DMS53 treated with DMSO at 0.1 percent for 48 hours (cell line): ENCODE measurements around the gene MGARP.

Experiments
- DNase-seq: peaks from one replicate; lab custom pipeline; 2025; ENCODE audit not compliant: unreplicated experiment; lab: John Stamatoyannopoulos, UW

Gene MGARP

GRCh38 chr4:139245590-139245989, 34.4 kb downstream of the MGARP start:
- no peak for DNase-seq

- DNase-seq, result no peak
These were observed 36.3 kb downstream of the MGARP start for GRCh38 chr4:139243448-139244365.

GRCh38 chr4:139242511-139243051, 37.4 kb downstream of the MGARP start:
- no peak for DNase-seq

GRCh38 chr4:139241784-139242151, 38.3 kb downstream of the MGARP start:
- no peak for DNase-seq

- no peak for DNase-seq
These were observed 38.8 kb downstream of the MGARP start for GRCh38 chr4:139241086-139241783.

- no peak for DNase-seq
These were observed 40.8 kb downstream of the MGARP start for GRCh38 chr4:139239127-139239772.

GRCh38 chr4:139234253-139234652, 45.8 kb downstream of the MGARP start:
- DNase-seq, result no peak

GRCh38 chr4:139229534-139230039, 50.4 kb downstream of the MGARP start:
- peak; percentile 18 for DNase-seq

- no peak for DNase-seq
These were observed 52.2 kb downstream of the MGARP start for GRCh38 chr4:139227729-139228404.

GRCh38 chr4:139223682-139224317, 56.2 kb downstream of the MGARP start:
- DNase-seq, result no peak

- DNase-seq, result no peak
These were observed 57.8 kb downstream of the MGARP start for GRCh38 chr4:139222215-139222614.

- no peak for DNase-seq
These were observed 58.3 kb downstream of the MGARP start for GRCh38 chr4:139221687-139222086.

- no peak for DNase-seq
These were observed 60.5 kb downstream of the MGARP start for GRCh38 chr4:139219450-139220055.
